Endothelial cell of umbilical vein (primary cell): Measurements from ENCODE around the gene RTN4RL1. TPM values are rescaled to one million over a fixed set of nuclear protein-coding genes. Genes with fewer than 3 reads are reported as not detected.

ENCODE experiments used
- BruUV-seq: library from RNA; stranded (reverse); fragments of 400-500 nt; replicated peaks from 2 replicates; lab custom pipeline; 2021; lab: Mats Ljungman, UMichigan
- CTCF ChIA-PET: fragments of 300-600, 350-600 bp; sonication (Branson Sonifier 250); formaldehyde crosslinking; loops from one replicate; lab custom pipeline; 2021; ENCODE audit warnings: antibody characterized with exemption, inconsistent platforms; lab: Charles Lee
- POLR2A ChIA-PET: fragments of 300-600, 350-600 bp; sonication (Branson Sonifier 250); formaldehyde crosslinking; loops from one replicate; lab custom pipeline; 2021; ENCODE audit warnings: antibody characterized with exemption, inconsistent platforms; lab: Charles Lee
- DNase-seq: peaks from one replicate; pipeline ENCODE4 v3.0.0-alpha.2; 2011; ENCODE audit warnings: low read depth, low spot score
- FAIRE-seq: peaks from 2 replicates; lab custom pipeline; 2011; peaks lifted over from hg19 to GRCh38; lab: Jason Lieb, UNC
- H2AFZ ChIP-seq: 2 replicates; pipeline ENCODE4 v1.6.0; 2012; ENCODE audit warnings: low read depth, low read length, control low read depth, inconsistent platforms
- H3K27ac ChIP-seq: 2 replicates; pipeline ENCODE4 v1.5.1; 2011; ENCODE audit warnings: low read depth, mild to moderate bottlenecking, control low read depth, low read length, moderate library complexity; ENCODE audit not compliant: insufficient read depth
- H3K27me3 ChIP-seq, 2 experiments: 2 replicates each; pipeline versions ENCODE4 v1.6.0 to v1.6.1; 2011; ENCODE audit warnings: low read length in 2 of 2, mixed read lengths in 1 of 2; ENCODE audit not compliant: control insufficient read depth in 2 of 2, insufficient read depth in 2 of 2
- H3K36me3 ChIP-seq, 2 experiments: 2 replicates in 1 of 2; 3 replicates in 1 of 2; pipeline ENCODE4 v1.5.1; 2011; ENCODE audit warnings: low read length in 2 of 2, mild to moderate bottlenecking in 1 of 2, moderate library complexity in 1 of 2; ENCODE audit not compliant: control insufficient read depth in 2 of 2, insufficient read depth in 2 of 2; ENCODE audit errors: extremely low read depth in 1 of 2
- H3K4me1 ChIP-seq: 3 replicates; pipeline ENCODE4 v1.5.1; 2011; ENCODE audit warnings: mild to moderate bottlenecking, low read length; ENCODE audit not compliant: control insufficient read depth, insufficient read depth; ENCODE audit errors: extremely low read depth
- H3K4me2 ChIP-seq: 2 replicates; pipeline ENCODE4 v1.6.1; 2011; ENCODE audit warnings: low read length, control low read depth, mixed read lengths; ENCODE audit not compliant: insufficient read depth
- H3K4me3 ChIP-seq, 3 experiments: fragments of 200-600 bp in 1 of 3; sonication (generic), shearing (Covaris generic) in 1 of 3; replicated peaks in 1 of 3; 2 replicates each; pipeline ENCODE4 v1.5.1; 2011 to 2016; ENCODE audit warnings: control low read depth in 3 of 3, low read length in 3 of 3, mild to moderate bottlenecking in 2 of 3, inconsistent platforms in 1 of 3, low read depth in 1 of 3, moderate library complexity in 1 of 3; ENCODE audit not compliant: insufficient read depth in 1 of 3
- H3K79me2 ChIP-seq: 2 replicates; pipeline ENCODE4 v1.6.0; 2012; ENCODE audit warnings: low read length, inconsistent platforms; ENCODE audit not compliant: control insufficient read depth, insufficient read depth
- H3K9ac ChIP-seq: replicated peaks from 2 replicates; pipeline ENCODE3; 2011; ENCODE audit warnings: low read length, control low read depth; ENCODE audit not compliant: insufficient read depth; ENCODE audit errors: extremely low read depth
- H3K9me1 ChIP-seq: replicated peaks from 3 replicates; pipeline ENCODE4 v1.6.0; 2011; ENCODE audit warnings: mild to moderate bottlenecking, low read length; ENCODE audit not compliant: control insufficient read depth, insufficient read depth; ENCODE audit errors: extremely low read depth
- H3K9me3 ChIP-seq: replicated peaks from 2 replicates; pipeline ENCODE4 v1.5.1; 2012; ENCODE audit warnings: low read length, inconsistent platforms; ENCODE audit not compliant: control insufficient read depth, insufficient read depth
- H4K20me1 ChIP-seq: replicated peaks from 2 replicates; pipeline ENCODE3; 2011; ENCODE audit warnings: mild to moderate bottlenecking, low read length; ENCODE audit not compliant: control insufficient read depth, insufficient read depth; ENCODE audit errors: extremely low read depth
- EZH2 ChIP-seq: IDR thresholded peaks from 2 replicates; pipeline ENCODE4 v1.6.1; 2012; ENCODE audit warnings: borderline replicate concordance, low read depth, mild to moderate bottlenecking, moderate library complexity, low read length, inconsistent platforms; ENCODE audit not compliant: severe bottlenecking
- FOS ChIP-seq: IDR thresholded peaks from 2 replicates; pipeline ENCODE4 v1.6.1; 2011; ENCODE audit warnings: mild to moderate bottlenecking, low read length, moderate library complexity, borderline replicate concordance; ENCODE audit not compliant: insufficient read depth
- GATA2 ChIP-seq: IDR thresholded peaks from 2 replicates; pipeline ENCODE4 v1.7.0; 2011; ENCODE audit warnings: low read depth, mild to moderate bottlenecking, moderate library complexity, mixed read lengths, low read length; ENCODE audit not compliant: insufficient read length, insufficient read depth
- JUN ChIP-seq: IDR thresholded peaks from 2 replicates; pipeline ENCODE4 v1.6.1; 2011; ENCODE audit warnings: borderline replicate concordance, low read depth; ENCODE audit not compliant: insufficient read length, insufficient read depth
- MYC ChIP-seq: IDR thresholded peaks from one replicate; pipeline ENCODE4 v1.6.1; 2011; ENCODE audit warnings: mild to moderate bottlenecking, low read depth, low read length
- POLR2A ChIP-seq: IDR thresholded peaks from 2 replicates; pipeline ENCODE4 v1.6.1; 2012; ENCODE audit warnings: low read depth, mild to moderate bottlenecking, control low read depth, low read length
- POLR2AphosphoS5 ChIP-seq: IDR thresholded peaks from 2 replicates; pipeline ENCODE4 v1.6.1; 2012; ENCODE audit warnings: low read depth, mild to moderate bottlenecking, control low read depth, low read length, moderate library complexity; ENCODE audit not compliant: insufficient read depth
- dilution Hi-C: fragments of 300-500 bp; cut with MboI; formaldehyde crosslinking; loops from one replicate; pipeline ENCODE4 v1.15.0; 2019; ENCODE audit warnings: low sequenced_read_pairs; ENCODE audit not compliant: extremely low pct_ligation_motif_present
- intact Hi-C: fragments of 100-400 bp; cut with micrococcal nuclease; formaldehyde crosslinking; loops from one replicate; pipeline ENCODE4 v1.10.0; 2022
- polyA plus RNA-seq, 4 experiments: library from polyadenylated mRNA; depleted of rRNA in 3 of 4; stranded (reverse) in 3 of 4; unstranded in 1 of 4; fragments of >200 nt; gene quantifications; 2 replicates each; pipeline versions ENCODE4 v1.2.1 to v1.2.3, GENCODE V29; 2011 to 2012; ENCODE audit warnings: missing spikeins in 1 of 4
- total RNA-seq: library from RNA; stranded (reverse); gene quantifications from 2 replicates; pipeline ENCODE4 v1.2.3, GENCODE V29; 2021
- TF ChIP-seq, protein P1 (sequence below): IDR thresholded peaks from 2 replicates; pipeline ENCODE4 v1.6.1; 2011; ENCODE audit not compliant: insufficient read depth, insufficient read length
- TF ChIP-seq, protein P2 (sequence below), 2 donors: IDR thresholded peaks; 1 replicate in 1 of 2; 2 replicates in 1 of 2; pipeline ENCODE4 v1.5.1; 2011; ENCODE audit warnings: low read length in 2 of 2, mild to moderate bottlenecking in 2 of 2, moderate library complexity in 2 of 2, control low read depth in 1 of 2, inconsistent platforms in 1 of 2, low read depth in 1 of 2; ENCODE audit not compliant: insufficient read depth in 1 of 2; ENCODE audit errors: extremely low read depth in 1 of 2

Gene RTN4RL1
- total and polyA plus RNA-seq, 2 donors (not counting 3 experiments of a cell fraction or from before 2014, with no cell fraction given), result 0.04 TPM; not detected in 1

DNA sequence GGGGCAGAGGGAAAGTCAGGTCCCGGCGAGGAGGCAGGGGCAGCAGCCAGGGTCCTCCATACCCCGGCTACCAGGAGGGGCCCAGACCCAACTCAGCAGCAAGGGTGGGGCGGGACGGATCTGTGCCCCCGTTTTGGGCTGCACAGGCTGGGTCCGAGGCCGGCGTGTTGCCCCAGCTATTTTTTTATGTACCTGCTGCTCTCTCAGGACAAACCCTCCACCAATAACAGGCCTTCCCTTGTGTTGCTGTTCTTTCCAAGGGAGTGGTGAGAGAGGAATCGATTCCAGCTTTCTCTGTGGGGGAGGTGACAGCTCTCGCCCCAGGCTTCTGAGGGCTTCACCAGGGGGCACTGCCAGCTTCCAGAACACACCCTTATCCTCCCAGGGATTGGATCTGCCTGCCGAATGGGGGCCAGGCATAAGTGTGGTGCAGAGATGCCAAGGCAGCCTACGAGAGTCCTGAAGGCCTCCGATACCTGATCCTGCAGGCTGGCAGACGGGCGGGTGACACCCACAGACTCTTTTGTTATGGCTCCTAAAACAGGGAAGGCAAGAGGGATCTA is 22.3 kb downstream of the RTN4RL1 start:
- CTCF ChIA-PET, result interaction anchor here (1.3 kb wide), 2 partner anchors 23 to 94 kb away, joined by 3 to 6 read pairs; no protein-coding TSS in a partner anchor
- Histone ChIP-seq H2AFZ (no peak overlapping the region), H3K27ac (no peak overlapping the region), H3K36me3 (no peaks in the 10 kb centered on the region), H3K9me1 (no peaks in the 10 kb centered on the region), H3K27me3 (no peaks in the 10 kb centered on the region), H3K4me1 (peaks cover 4% of the 10 kb centered on the region), H3K9ac (no peak overlapping the region), H3K79me2 (no peaks in the 10 kb centered on the region), H3K4me3 (no peak overlapping the region), H4K20me1 (no peaks in the 10 kb centered on the region), H3K9me3 (no peaks in the 10 kb centered on the region), H3K4me2 (no peak overlapping the region)
- dilution Hi-C loops, result no loop called here
- POLR2A ChIA-PET, result no interaction called here
- DNase-seq (no peak), FAIRE-seq (no peak)
- TF ChIP-seq MYC, result no peak
- TF ChIP-seq FOS, result no peak
- no peak for TF ChIP-seq GATA2
- TF ChIP-seq POLR2AphosphoS5, result no peak
- TF ChIP-seq POLR2A, result no peak
- TF ChIP-seq, protein P1, sequence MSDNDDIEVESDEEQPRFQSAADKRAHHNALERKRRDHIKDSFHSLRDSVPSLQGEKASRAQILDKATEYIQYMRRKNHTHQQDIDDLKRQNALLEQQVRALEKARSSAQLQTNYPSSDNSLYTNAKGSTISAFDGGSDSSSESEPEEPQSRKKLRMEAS, result no peak
- TF ChIP-seq, protein P2, sequence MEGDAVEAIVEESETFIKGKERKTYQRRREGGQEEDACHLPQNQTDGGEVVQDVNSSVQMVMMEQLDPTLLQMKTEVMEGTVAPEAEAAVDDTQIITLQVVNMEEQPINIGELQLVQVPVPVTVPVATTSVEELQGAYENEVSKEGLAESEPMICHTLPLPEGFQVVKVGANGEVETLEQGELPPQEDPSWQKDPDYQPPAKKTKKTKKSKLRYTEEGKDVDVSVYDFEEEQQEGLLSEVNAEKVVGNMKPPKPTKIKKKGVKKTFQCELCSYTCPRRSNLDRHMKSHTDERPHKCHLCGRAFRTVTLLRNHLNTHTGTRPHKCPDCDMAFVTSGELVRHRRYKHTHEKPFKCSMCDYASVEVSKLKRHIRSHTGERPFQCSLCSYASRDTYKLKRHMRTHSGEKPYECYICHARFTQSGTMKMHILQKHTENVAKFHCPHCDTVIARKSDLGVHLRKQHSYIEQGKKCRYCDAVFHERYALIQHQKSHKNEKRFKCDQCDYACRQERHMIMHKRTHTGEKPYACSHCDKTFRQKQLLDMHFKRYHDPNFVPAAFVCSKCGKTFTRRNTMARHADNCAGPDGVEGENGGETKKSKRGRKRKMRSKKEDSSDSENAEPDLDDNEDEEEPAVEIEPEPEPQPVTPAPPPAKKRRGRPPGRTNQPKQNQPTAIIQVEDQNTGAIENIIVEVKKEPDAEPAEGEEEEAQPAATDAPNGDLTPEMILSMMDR (IDR thresholded peaks at IDR 0.05; ENCODE audit: extremely low read depth in 1 of 2, insufficient read depth in 1 of 2, low read depth in 1 of 2, low read length in 2 of 2), result no peak
- TF ChIP-seq EZH2, result no peak
- TF ChIP-seq JUN, result no peak
- intact Hi-C loops, result no loop called here
- no TSS peak for BruUV-seq
